Measurements from ENCODE around the gene AKIRIN2. TPM values are rescaled to one million over a fixed set of nuclear protein-coding genes. Genes with fewer than 3 reads are reported as not detected.

The AKIRIN2 gene
- total RNA-seq, 1 donor from 2014 or later: 76.4 TPM

DNA sequence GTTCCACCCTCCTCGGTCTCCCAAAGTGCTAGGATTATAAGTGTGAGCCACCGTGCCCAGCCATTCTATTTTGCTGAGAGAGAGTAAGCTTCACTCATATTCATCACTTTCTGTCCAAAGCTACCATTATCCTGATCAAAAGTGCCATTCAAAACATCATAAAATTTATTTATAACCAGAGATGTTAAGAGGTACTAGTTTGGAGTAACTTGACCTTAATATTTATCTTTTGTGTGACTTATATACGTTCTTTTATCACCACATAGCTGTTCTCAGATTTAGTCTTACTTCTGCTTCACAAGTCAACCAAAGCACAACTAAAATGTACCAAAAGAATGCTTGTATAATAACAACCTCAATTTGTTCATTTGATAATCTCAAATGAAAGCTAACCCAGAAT is 18.1 kb downstream of the AKIRIN2 start:
- Mint-ChIP-seq H3K27me3 (no peaks in the 10 kb centered on the region), H3K36me3 (ENCODE audit: low read depth) (peaks cover 43% of the 10 kb centered on the region), H3K9me3 (no peaks in the 10 kb centered on the region), H3K4me3 (no peak overlapping the region), H3K27ac (no peak overlapping the region), H3K4me1 (peaks cover 82% of the 10 kb centered on the region)
- intact Hi-C loops (cut with micrococcal nuclease): no loop called here
- TF ChIP-seq, protein P1, sequence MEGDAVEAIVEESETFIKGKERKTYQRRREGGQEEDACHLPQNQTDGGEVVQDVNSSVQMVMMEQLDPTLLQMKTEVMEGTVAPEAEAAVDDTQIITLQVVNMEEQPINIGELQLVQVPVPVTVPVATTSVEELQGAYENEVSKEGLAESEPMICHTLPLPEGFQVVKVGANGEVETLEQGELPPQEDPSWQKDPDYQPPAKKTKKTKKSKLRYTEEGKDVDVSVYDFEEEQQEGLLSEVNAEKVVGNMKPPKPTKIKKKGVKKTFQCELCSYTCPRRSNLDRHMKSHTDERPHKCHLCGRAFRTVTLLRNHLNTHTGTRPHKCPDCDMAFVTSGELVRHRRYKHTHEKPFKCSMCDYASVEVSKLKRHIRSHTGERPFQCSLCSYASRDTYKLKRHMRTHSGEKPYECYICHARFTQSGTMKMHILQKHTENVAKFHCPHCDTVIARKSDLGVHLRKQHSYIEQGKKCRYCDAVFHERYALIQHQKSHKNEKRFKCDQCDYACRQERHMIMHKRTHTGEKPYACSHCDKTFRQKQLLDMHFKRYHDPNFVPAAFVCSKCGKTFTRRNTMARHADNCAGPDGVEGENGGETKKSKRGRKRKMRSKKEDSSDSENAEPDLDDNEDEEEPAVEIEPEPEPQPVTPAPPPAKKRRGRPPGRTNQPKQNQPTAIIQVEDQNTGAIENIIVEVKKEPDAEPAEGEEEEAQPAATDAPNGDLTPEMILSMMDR (IDR thresholded peaks at IDR 0.05): no peak
- CTCF ChIA-PET: no interaction called here
- ATAC-seq (ENCODE audit: low read depth) (no peak), DNase-seq (no peak)
- POLR2A ChIA-PET: interaction anchor here (0.8 to 2.3 kb wide), 2 partner anchors 15 to 18 kb away, joined by 3 to 10 read pairs; partner anchors contain the start of gene AKIRIN2

DNA sequence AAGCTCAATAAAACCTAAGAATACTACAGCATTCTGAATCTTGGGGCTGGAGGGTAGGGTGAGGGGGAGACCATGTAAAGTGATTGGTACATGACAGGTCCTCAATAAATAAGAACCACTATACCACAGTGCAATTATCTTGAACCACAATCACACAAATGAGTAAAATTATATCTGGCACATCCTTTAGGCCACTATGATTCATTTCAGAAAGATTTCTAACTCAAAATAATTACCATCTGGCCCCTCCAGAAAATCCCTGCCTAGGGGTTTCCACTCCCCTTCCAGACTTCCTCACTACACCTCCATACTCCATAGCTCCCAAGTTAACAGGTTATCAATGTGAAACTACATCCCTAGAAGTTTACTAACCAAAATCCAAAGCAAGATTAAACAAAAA is 19.7 kb downstream of the AKIRIN2 start:
- peak overlapping the region; percentile 62 for H3K27ac Mint-ChIP-seq
- intact Hi-C loops (cut with micrococcal nuclease): no loop called here
- no peak overlapping the region for H3K4me3 Mint-ChIP-seq
- CTCF ChIA-PET: no interaction called here
- H3K9me3 Mint-ChIP-seq: no peaks in the 10 kb centered on the region
- TF ChIP-seq, protein P1 (IDR thresholded peaks at IDR 0.05): no peak
- H3K27me3 Mint-ChIP-seq: no peaks in the 10 kb centered on the region
- no peak for ATAC-seq (ENCODE audit: low read depth)
- POLR2A ChIA-PET: interaction anchor here (0.6 kb wide), 2 partner anchors 18 to 732 kb away, joined by 5 to 7 read pairs; no protein-coding TSS in a partner anchor
- peaks cover 70% of the 10 kb centered on the region for H3K4me1 Mint-ChIP-seq
- DNase-seq: no peak
- peaks cover 55% of the 10 kb centered on the region for H3K36me3 Mint-ChIP-seq (ENCODE audit: low read depth)

DNA sequence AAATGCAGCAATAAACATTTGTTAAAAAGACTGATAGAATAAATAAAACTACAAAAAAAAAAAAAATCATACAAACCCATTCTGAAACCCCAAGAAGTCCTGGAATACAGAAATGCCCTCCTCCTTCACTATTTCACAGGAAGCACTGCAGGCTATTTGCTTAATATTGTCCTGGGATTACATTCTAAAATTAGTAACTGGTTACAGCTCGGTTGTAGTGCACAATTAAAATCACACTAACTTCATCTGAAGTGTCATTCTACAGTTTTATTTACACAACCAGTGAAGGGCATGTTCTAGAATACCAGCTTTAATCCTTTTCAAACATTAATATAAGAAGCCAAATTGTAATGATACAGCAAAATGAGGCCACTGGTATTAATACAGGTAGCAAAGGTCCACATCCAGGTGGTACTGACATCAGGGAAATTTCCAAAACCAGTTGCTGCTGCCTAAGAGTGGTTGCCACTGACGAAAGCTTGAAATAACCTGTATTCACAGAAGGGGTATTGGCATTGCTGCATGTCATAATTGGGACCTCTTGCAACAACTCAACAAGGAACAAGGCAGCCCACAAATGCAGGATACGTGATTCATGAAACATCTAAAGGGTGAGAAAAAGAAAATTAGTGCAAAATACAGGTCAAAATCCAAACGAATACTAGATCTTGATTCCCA is 26.9 kb downstream of the AKIRIN2 start:
- Mint-ChIP-seq H3K4me1 (peaks cover 10% of the 10 kb centered on the region), H3K36me3 (ENCODE audit: low read depth) (peaks cover 82% of the 10 kb centered on the region), H3K9me3 (no peaks in the 10 kb centered on the region), H3K27me3 (no peaks in the 10 kb centered on the region), H3K27ac (no peak overlapping the region), H3K4me3 (no peak overlapping the region)
- no peak for ATAC-seq (ENCODE audit: low read depth)
- TF ChIP-seq, protein P1 (IDR thresholded peaks at IDR 0.05): no peak
- no peak for DNase-seq
- ChIA-PET POLR2A (interaction anchor here (0.6 kb wide), 1 partner anchor 97 kb away, joined by 3 read pairs; no protein-coding TSS in a partner anchor), CTCF (no interaction called here)
- intact Hi-C loops (cut with micrococcal nuclease): no loop called here

DNA sequence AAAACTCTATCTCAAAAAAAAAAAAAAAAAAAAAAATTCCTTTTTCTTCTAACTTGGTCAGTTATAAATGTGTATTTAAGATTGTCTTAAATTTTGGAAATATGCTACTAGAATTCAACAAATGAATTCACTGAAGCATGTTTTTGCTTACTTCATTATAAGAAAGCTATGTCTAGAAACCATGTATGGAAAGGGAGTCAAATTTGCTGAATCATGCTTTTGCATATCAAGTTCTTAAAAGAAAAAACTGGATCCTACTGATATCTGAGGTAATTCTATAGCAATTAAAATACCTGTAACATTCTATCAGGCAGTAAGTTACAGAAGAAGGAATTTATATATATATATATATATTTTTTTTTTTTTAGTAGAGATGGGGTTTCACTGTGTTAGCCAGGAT is 27.7 kb downstream of the AKIRIN2 start:
- Mint-ChIP-seq H3K27me3 (no peaks in the 10 kb centered on the region), H3K4me3 (no peak overlapping the region), H3K4me1 (peaks cover 8% of the 10 kb centered on the region), H3K36me3 (ENCODE audit: low read depth) (peaks cover 80% of the 10 kb centered on the region), H3K9me3 (no peaks in the 10 kb centered on the region), H3K27ac (no peak overlapping the region)
- intact Hi-C loops (cut with micrococcal nuclease): no loop called here
- TF ChIP-seq, protein P1 (IDR thresholded peaks at IDR 0.05): no peak
- CTCF ChIA-PET: interaction anchor here (0.6 kb wide), 1 partner anchor 1179 kb away, joined by 3 read pairs; no protein-coding TSS in a partner anchor
- no peak for DNase-seq
- POLR2A ChIA-PET: interaction anchor here (0.6 kb wide), 1 partner anchor 40 kb away, joined by 4 read pairs; no protein-coding TSS in a partner anchor
- no peak for ATAC-seq (ENCODE audit: low read depth)

DNA sequence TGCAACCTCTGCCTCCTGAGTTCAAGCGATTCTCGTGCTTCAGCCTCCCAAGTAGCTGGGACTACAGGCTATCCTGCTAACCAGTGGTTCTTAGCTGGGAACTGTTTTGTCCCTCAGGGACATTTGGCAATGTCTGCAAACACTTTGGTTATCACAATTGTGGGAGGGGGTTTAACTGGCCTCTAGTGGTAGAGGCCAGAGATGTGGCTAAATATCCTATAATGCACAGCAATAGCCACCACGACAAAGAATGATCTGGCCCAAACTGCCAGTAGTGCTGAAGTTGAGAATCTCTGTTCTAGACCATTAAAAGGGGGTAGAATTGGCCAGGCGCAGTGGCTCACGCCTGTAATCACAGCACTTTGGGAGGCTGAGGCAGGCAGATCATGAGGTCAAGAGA is 28.8 kb downstream of the AKIRIN2 start:
- ChIA-PET POLR2A (no interaction called here), CTCF (no interaction called here)
- intact Hi-C loops (cut with micrococcal nuclease): no loop called here
- peaks cover 75% of the 10 kb centered on the region for H3K36me3 Mint-ChIP-seq (ENCODE audit: low read depth)
- no peaks in the 10 kb centered on the region for H3K27me3 Mint-ChIP-seq
- H3K9me3 Mint-ChIP-seq: no peaks in the 10 kb centered on the region
- no peak for DNase-seq
- peaks cover 13% of the 10 kb centered on the region for H3K4me1 Mint-ChIP-seq
- TF ChIP-seq, protein P1 (IDR thresholded peaks at IDR 0.05): no peak
- peak overlapping the region; percentile 7 for H3K27ac Mint-ChIP-seq
- no peak for ATAC-seq (ENCODE audit: low read depth)
- H3K4me3 Mint-ChIP-seq: no peak overlapping the region

All from activated B cell treated with CpG ODN at 0.5 μM for 24 hours (primary cell).